Measurements from ENCODE around the gene PDE4D.
"Not testable (repeated sequence)": the region's sequence is repeated elsewhere in the genome, so short reads cannot be mapped to it uniquely, and the experiment has no call there.

The PDE4D gene

DNA sequence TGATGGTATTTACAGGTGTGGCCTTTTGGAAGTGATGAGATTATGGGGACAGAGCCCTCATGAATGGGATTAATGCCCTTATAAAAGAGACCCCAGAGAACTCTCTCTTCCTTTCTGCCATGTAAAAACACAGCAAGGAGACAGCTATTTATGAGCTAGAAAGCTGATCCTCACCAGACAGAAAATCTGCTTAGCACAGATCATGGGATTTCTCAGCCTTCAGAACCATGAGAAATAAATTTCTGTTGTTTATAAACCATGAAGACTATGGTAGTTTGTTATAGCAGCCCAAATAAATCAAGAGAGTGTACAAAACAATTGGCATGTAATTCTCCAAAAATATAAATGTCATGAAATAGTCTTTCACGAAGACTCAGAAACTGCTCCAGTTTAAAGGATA lies 211.0 kb downstream of the PDE4D start:
- WGBS, 2 experiments (ENCODE audit: insufficient coverage in 2 of 2), result no CpG with 5 or more reads among the region's 1 CpG
- Histone ChIP-seq H3K4me1 (ENCODE audit: control insufficient read depth, insufficient read depth, low read length, poor library complexity, severe bottlenecking) (no peaks in the 10 kb centered on the region), H3K9me3 (ENCODE audit: control insufficient read depth, low read length) (no peaks in the 10 kb centered on the region), H3K36me3 (ENCODE audit: control insufficient read depth, insufficient read depth, low read length) (no peaks in the 10 kb centered on the region), H3K4me3 (ENCODE audit: extremely low read depth, insufficient read depth, low read length, poor library complexity, severe bottlenecking) (no peak overlapping the region), H3K27ac (ENCODE audit: low read depth, low read length, severe bottlenecking) (no peak overlapping the region)

DNA sequence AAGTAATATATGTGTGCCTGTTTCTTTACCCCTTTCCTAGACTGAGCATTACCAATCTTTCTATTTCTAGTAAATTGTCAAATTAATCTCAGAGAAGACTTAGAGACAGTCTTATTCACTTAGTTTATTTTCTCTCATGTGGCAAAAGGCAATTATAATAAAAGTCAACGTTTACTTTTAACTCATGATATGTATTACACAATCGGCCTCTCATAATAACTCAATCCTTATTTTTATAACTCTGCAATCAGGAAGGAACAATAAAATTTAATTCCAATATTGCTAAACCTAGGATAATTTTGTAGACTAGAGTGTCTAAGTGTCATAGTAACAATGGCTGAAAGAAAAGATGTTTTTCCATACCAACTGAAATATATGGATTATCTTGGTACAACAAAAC lies 214.6 kb downstream of the PDE4D start:
- Histone ChIP-seq H3K4me1 (ENCODE audit: control insufficient read depth, insufficient read depth, low read length, poor library complexity, severe bottlenecking) (no peaks in the 10 kb centered on the region), H3K9me3 (ENCODE audit: control insufficient read depth, low read length) (no peaks in the 10 kb centered on the region), H3K4me3 (ENCODE audit: extremely low read depth, insufficient read depth, low read length, poor library complexity, severe bottlenecking) (no peak overlapping the region), H3K27ac (ENCODE audit: low read depth, low read length, severe bottlenecking) (no peak overlapping the region), H3K36me3 (ENCODE audit: control insufficient read depth, insufficient read depth, low read length) (no peaks in the 10 kb centered on the region)
- no CpG with 5 or more reads among the region's 2 CpGs for WGBS, 2 experiments (ENCODE audit: insufficient coverage in 2 of 2)

DNA sequence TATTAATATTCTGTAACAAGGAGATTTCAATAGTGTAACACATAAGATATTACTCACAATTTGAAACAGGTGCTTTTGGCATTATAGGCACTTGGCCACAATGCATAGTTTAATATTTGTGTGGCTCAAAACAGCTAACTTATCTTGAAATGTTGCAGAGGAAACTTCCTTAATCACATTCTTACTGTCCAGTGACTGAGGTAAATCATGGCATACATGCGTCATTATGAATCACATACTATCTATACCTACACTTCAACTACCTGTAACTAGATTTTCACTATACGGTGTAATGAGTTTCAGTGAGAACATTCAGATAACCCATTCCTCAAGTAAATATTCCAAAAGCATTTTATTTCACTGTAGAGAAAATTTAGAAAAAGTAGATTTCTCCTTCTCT lies 218.8 kb downstream of the PDE4D start:
- 100% methylated on average over 1 of the region's 2 CpGs; no CpG with 5 or more reads in 1 of the 2 experiments for WGBS, 2 experiments (ENCODE audit: insufficient coverage in 2 of 2)
- Histone ChIP-seq H3K4me3 (ENCODE audit: extremely low read depth, insufficient read depth, low read length, poor library complexity, severe bottlenecking) (no peak overlapping the region), H3K4me1 (ENCODE audit: control insufficient read depth, insufficient read depth, low read length, poor library complexity, severe bottlenecking) (no peaks in the 10 kb centered on the region), H3K9me3 (ENCODE audit: control insufficient read depth, low read length) (no peaks in the 10 kb centered on the region), H3K36me3 (ENCODE audit: control insufficient read depth, insufficient read depth, low read length) (no peaks in the 10 kb centered on the region), H3K27ac (ENCODE audit: low read depth, low read length, severe bottlenecking) (no peak overlapping the region)

DNA sequence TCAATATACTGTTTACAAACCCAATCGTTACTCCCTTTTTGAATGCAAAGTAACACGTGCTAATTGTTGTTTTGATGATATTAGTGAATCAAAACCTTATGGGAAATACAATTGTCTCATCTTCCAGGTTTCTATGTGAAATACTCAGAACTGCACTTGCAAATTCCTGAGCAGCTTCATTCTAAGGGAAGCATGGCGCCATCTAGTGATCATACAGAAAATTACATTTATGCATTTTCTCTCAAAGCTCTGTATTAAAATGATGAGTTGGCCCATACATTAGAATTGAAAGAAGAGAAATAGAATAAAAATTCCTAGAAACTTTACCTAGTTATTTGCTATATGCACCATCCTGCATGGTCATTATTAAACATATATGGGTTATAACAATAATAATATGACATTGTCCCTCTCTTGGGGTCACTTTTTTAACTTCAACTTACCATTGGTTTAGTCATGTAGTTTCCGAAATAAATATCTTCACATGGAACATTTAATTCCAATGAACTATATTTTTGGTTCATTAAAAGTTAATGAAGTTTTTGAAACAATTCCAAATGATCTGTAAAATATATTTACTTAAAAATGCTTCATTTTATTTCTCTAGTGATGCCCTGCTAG lies 220.0 kb downstream of the PDE4D start:
- Histone ChIP-seq H3K4me3 (ENCODE audit: extremely low read depth, insufficient read depth, low read length, poor library complexity, severe bottlenecking) (no peak overlapping the region), H3K9me3 (ENCODE audit: control insufficient read depth, low read length) (no peaks in the 10 kb centered on the region), H3K4me1 (ENCODE audit: control insufficient read depth, insufficient read depth, low read length, poor library complexity, severe bottlenecking) (no peaks in the 10 kb centered on the region), H3K27ac (ENCODE audit: low read depth, low read length, severe bottlenecking) (no peak overlapping the region), H3K36me3 (ENCODE audit: control insufficient read depth, insufficient read depth, low read length) (no peaks in the 10 kb centered on the region)
- no CpG with 5 or more reads among the region's 4 CpGs for WGBS, 2 experiments (ENCODE audit: insufficient coverage in 2 of 2)

DNA sequence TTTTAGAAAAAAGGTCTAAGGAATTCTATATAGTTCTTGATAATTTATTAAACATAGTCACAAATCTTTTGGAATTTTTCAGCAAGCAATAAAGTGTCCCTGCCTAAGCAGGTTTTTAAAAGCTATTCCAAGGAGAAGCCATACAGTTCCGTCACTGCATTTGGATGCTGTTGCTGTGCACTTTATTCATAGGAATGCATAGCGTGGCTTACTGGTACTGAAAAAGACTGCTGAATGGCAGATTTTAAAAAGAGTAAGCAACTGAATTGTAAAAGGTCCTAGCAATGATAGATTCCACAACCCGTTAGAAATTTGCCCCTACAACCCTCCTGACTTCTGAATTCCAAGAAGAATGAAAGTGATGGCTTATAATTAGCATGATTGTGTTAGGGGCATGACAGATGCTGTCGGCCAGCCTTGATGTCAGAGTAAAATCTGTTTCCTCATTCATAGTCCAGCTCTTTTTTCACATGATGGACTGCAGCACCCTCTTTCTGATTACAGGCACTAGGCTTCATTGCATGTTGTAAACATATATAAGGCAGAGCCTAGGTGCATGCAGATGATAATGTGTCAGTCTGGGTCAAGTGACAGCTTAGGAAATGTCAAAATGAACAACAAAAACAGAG lies 227.0 kb downstream of the PDE4D start:
- 73 to 95% methylated on average over 2 to 3 of the region's 4 CpGs for WGBS, 2 experiments (ENCODE audit: insufficient coverage in 2 of 2)
- peaks cover 4% of the 10 kb centered on the region for H3K4me1 ChIP-seq (ENCODE audit: control insufficient read depth, insufficient read depth, low read length, poor library complexity, severe bottlenecking)

DNA sequence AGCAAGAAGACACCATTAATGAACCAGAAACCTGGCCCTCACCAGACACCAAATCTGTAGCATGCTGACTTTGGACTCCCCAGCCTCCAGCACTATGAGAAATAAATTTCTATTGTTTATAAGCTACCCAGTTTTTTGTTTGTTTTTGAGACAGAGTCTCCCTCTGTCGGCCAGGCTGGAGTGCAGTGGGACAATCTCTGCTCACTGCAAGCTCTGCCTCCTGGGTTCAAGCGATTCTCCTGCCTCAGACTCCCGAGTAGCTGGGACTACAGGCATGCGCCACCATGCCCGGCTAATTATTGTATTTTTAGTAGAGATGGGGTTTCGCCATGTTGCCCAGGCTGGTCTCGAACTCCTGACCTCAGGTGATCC lies 227.7 kb downstream of the PDE4D start:
- not testable (repeated sequence) for H3K4me1 ChIP-seq (ENCODE audit: control insufficient read depth, insufficient read depth, low read length, poor library complexity, severe bottlenecking); H3K9me3 ChIP-seq (ENCODE audit: control insufficient read depth, low read length); H3K27ac ChIP-seq (ENCODE audit: low read depth, low read length, severe bottlenecking); H3K4me3 ChIP-seq (ENCODE audit: extremely low read depth, insufficient read depth, low read length, poor library complexity, severe bottlenecking); H3K36me3 ChIP-seq (ENCODE audit: control insufficient read depth, insufficient read depth, low read length)
- 93 to 98% methylated on average over 4 to 6 of the region's 7 CpGs for WGBS, 2 experiments (ENCODE audit: insufficient coverage in 2 of 2)

More for the DNA sequence above, 227.0 kb downstream of the PDE4D start:
- H3K36me3 ChIP-seq (ENCODE audit: control insufficient read depth, insufficient read depth, low read length), result no peaks in the 10 kb centered on the region
- H3K27ac ChIP-seq (ENCODE audit: low read depth, low read length, severe bottlenecking), result no peak overlapping the region
- H3K4me3 ChIP-seq (ENCODE audit: extremely low read depth, insufficient read depth, low read length, poor library complexity, severe bottlenecking), result no peak overlapping the region
- no peaks in the 10 kb centered on the region for H3K9me3 ChIP-seq (ENCODE audit: control insufficient read depth, low read length)

DNA sequence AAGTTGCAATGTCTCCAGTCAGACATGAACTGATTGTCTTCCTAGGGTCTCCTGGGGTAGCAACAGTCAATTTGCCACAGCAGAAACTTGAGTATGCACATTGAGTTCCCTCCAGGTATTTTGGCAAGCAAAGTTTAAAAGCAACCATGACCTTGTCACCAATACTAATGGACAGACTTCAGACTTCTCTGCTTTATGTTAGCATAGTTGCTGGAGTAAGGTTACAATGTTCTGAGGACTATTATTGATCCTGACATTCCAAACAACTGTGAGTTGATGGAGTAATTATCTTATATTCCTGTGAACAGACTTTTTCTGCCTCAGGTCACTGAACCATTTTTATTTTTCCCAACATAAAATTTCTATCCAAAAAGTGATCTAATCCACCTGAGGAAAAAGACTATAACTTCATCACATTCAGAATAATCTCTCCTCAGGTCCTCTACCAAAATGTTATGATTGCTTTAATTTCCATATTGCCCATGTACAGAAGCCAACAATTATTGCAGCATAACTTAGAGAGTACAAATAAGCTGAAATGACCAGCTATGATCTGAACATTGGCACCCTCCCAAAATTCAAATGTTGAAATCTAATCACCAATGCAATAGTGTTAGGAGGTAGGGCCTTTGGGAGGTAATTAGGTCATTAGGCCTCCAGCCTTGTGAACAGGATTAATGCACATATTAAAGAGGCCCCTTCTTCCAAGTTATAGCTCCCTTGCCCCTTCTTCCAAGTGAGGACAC lies 228.3 kb downstream of the PDE4D start:
- Histone ChIP-seq H3K4me1 (ENCODE audit: control insufficient read depth, insufficient read depth, low read length, poor library complexity, severe bottlenecking) (peaks cover 13% of the 10 kb centered on the region), H3K36me3 (ENCODE audit: control insufficient read depth, insufficient read depth, low read length) (no peaks in the 10 kb centered on the region), H3K9me3 (ENCODE audit: control insufficient read depth, low read length) (no peaks in the 10 kb centered on the region), H3K4me3 (ENCODE audit: extremely low read depth, insufficient read depth, low read length, poor library complexity, severe bottlenecking) (no peak overlapping the region), H3K27ac (ENCODE audit: low read depth, low read length, severe bottlenecking) (no peak overlapping the region)

DNA sequence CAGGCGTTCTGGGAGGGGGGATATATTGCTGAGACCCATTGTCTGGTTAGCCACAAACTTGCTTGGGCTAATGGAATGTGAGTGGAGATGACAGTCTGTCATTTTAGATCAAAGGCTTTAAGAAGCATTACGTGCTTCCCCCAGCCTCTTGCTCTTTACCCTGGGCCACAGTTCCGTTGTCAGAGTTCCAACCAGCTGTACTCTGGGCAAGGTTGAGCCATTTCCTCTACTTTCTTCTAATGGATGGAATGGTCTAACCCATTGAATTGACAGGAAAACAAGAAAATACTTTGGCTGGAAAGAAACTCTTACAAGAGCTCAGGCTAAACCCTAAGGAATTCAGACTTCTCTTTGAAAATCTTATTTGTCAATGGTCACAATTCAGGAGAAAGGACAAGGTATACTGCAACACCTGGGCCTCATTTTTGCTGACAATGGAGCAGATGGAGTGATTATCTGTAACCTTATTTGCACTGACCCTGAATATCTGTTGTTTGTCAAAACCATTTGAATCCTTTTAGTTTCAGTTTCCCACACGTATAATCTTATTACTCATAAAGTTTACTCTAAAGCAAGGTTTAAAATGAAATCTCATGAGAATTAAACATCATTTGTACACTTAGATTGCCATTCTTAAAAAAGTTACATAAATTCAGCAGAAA lies 231.4 kb downstream of the PDE4D start:
- Histone ChIP-seq H3K4me1 (ENCODE audit: control insufficient read depth, insufficient read depth, low read length, poor library complexity, severe bottlenecking) (peaks cover 13% of the 10 kb centered on the region), H3K4me3 (ENCODE audit: extremely low read depth, insufficient read depth, low read length, poor library complexity, severe bottlenecking) (no peak overlapping the region), H3K36me3 (ENCODE audit: control insufficient read depth, insufficient read depth, low read length) (no peaks in the 10 kb centered on the region), H3K27ac (ENCODE audit: low read depth, low read length, severe bottlenecking) (peak overlapping the region; percentile 52), H3K9me3 (ENCODE audit: control insufficient read depth, low read length) (no peaks in the 10 kb centered on the region)
- 59% methylated on average over 2 of the region's 4 CpGs; no CpG with 5 or more reads in 1 of the 2 experiments for WGBS, 2 experiments (ENCODE audit: insufficient coverage in 2 of 2)

DNA sequence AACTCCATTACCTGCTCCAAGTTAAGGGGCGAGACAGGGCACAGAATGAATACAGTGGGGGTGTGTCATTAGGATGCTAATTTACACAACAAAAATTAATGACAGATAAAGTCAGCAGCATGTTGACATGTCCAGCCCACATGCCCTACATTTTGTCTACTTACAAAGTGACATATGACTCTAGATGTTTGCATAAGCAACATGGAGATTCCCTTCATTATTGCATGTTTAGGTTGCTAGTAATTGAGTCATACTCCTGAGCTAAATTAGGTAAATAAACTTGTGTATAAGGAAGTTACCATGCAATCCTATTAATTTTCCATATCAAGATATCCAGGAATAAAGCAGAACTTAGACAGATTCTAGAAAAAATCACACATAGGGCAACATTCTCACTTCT lies 232.2 kb downstream of the PDE4D start:
- no peaks in the 10 kb centered on the region for H3K9me3 ChIP-seq (ENCODE audit: control insufficient read depth, low read length)
- peaks cover 18% of the 10 kb centered on the region for H3K4me1 ChIP-seq (ENCODE audit: control insufficient read depth, insufficient read depth, low read length, poor library complexity, severe bottlenecking)
- H3K27ac ChIP-seq (ENCODE audit: low read depth, low read length, severe bottlenecking), result peak overlapping the region; percentile 52
- H3K36me3 ChIP-seq (ENCODE audit: control insufficient read depth, insufficient read depth, low read length), result no peaks in the 10 kb centered on the region
- no CpG with 5 or more reads among the region's 1 CpG for WGBS, 2 experiments (ENCODE audit: insufficient coverage in 2 of 2)
- H3K4me3 ChIP-seq (ENCODE audit: extremely low read depth, insufficient read depth, low read length, poor library complexity, severe bottlenecking), result no peak overlapping the region

DNA sequence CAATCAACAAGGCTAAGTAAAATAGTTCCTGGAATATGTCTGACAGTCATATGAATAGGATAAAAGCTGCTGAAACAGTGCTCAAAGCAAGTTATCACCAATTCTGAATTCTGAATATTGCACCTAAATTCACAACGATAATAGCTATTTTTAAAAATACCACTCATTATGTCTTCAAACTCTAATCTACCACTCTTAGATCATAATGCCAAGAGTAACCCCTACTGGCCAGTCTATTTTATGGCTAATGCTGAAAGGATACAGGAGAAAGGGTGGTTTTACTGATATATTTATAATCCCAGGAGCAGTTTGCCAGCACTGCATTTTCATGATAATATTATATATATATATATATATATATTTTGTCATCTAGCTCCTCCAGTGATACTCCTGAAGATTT lies 232.8 kb downstream of the PDE4D start:
- Histone ChIP-seq H3K4me3 (ENCODE audit: extremely low read depth, insufficient read depth, low read length, poor library complexity, severe bottlenecking) (no peak overlapping the region), H3K4me1 (ENCODE audit: control insufficient read depth, insufficient read depth, low read length, poor library complexity, severe bottlenecking) (peaks cover 24% of the 10 kb centered on the region), H3K27ac (ENCODE audit: low read depth, low read length, severe bottlenecking) (no peak overlapping the region), H3K9me3 (ENCODE audit: control insufficient read depth, low read length) (no peaks in the 10 kb centered on the region), H3K36me3 (ENCODE audit: control insufficient read depth, insufficient read depth, low read length) (no peaks in the 10 kb centered on the region)
- no CpG with 5 or more reads among the region's 1 CpG for WGBS, 2 experiments (ENCODE audit: insufficient coverage in 2 of 2)
